ENCODE data around the gene C9orf57. TPM values are rescaled to one million over a fixed set of nuclear protein-coding genes. Genes with fewer than 3 reads are reported as not detected.

Gene C9orf57
- total RNA-seq, 1 experiment from 2014 or later, result not detected

GRCh38 chr9:72092820-72093219, 32.4 kb upstream of the C9orf57 start:
- no peak overlapping the region for H3K27ac Mint-ChIP-seq
- Histone ChIP-seq H3K4me1 (ENCODE audit: insufficient read depth, low read length) (no peaks in the 10 kb centered on the region), H3K56ac (ENCODE audit: insufficient read length, low read depth, low read length) (no peak overlapping the region), H3K79me2 (ENCODE audit: insufficient read depth, low read length) (no peaks in the 10 kb centered on the region), H3K18ac (ENCODE audit: insufficient read length, low read depth, low read length) (no peak overlapping the region), H2BK20ac (ENCODE audit: low read depth, low read length, poor library complexity, severe bottlenecking) (no peak overlapping the region), H3K9ac (ENCODE audit: extremely low read depth, insufficient read length, low read length) (no peak overlapping the region), H4K91ac (ENCODE audit: insufficient read length, low read depth, low read length) (no peak overlapping the region), H3K27ac (ENCODE audit: insufficient read length, low read depth, low read length) (no peak overlapping the region), H4K5ac (ENCODE audit: insufficient read length, low read depth, low read length) (no peak overlapping the region), H3K4ac (ENCODE audit: low read depth, low read length) (no peak overlapping the region), H2AK5ac (ENCODE audit: insufficient read length, low read length) (no peak overlapping the region), H3K23me2 (ENCODE audit: insufficient read length, low read depth, low read length, poor library complexity, severe bottlenecking) (no peaks in the 10 kb centered on the region), H4K20me1 (ENCODE audit: control insufficient read depth, insufficient read depth, insufficient read length) (no peaks in the 10 kb centered on the region), H2BK12ac (ENCODE audit: insufficient read length, low read depth, low read length) (no peak overlapping the region), H3K79me1 (ENCODE audit: insufficient read depth, low read depth, low read length, poor library complexity, severe bottlenecking) (no peaks in the 10 kb centered on the region), H3K23ac (ENCODE audit: insufficient read length, low read depth, low read length) (no peak overlapping the region), H3K27me3 (ENCODE audit: insufficient read depth, low read length) (no peaks in the 10 kb centered on the region), H2BK120ac (ENCODE audit: low read depth, low read length, poor library complexity, severe bottlenecking) (no peak overlapping the region), H3T11ph (ENCODE audit: low read length) (no peak overlapping the region), H3K9me3 (ENCODE audit: control insufficient read depth, low read depth, low read length) (no peaks in the 10 kb centered on the region), H3K4me2 (ENCODE audit: insufficient read depth, insufficient read length, low read length) (no peak overlapping the region), H3K14ac (ENCODE audit: insufficient read depth, low read length) (no peak overlapping the region), H2BK5ac (ENCODE audit: insufficient read length, low read length) (no peak overlapping the region), H2BK15ac (ENCODE audit: low read depth, low read length) (no peak overlapping the region), H4K8ac (replicated peaks; ENCODE audit: insufficient read length, low read depth, low read length) (no peak overlapping the region), H2AFZ (ENCODE audit: low read length) (no peak overlapping the region)
- H3K27me3 Mint-ChIP-seq (ENCODE audit: low read depth), result peaks cover 11% of the 10 kb centered on the region
- DNase-seq, result no peak
- H3K4me1 Mint-ChIP-seq, result no peaks in the 10 kb centered on the region
- no peaks in the 10 kb centered on the region for H3K9me3 Mint-ChIP-seq
- no peaks in the 10 kb centered on the region for H3K36me3 Mint-ChIP-seq (ENCODE audit: insufficient read depth in 1 of 3, low read depth in 3 of 3)
- no peak overlapping the region for H3K4me3 Mint-ChIP-seq
- no peak for TF ChIP-seq CTCF (conservative IDR thresholded peaks at IDR 0.05)
- WGBS (ENCODE audit: extremely low coverage, insufficient read length, low lambda C conversion rate), result no CpG with 5 or more reads among the region's 6 CpGs
